ENCODE measurements around the gene STPG1.

The STPG1 gene

DNA sequence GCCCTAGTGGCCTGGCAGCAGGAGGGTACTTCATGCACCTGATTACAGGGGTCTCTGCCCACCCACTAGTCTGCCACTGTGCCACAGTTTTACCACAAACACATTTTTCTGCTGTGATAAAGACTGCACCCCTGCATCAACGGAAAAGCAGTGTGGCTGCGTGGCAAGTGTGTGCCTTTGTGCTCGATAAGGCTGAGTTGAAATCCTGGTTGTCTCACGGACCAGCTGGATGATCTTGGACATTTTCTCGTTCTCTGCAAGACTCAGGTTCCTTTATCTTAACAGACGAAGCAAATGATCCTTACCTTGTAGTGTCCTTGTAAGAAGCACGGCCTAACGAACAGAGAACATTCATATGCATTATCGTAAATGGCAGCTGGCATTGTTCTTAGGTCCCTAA, 84.3 kb downstream of the STPG1 start:
- no peak for DNase-seq (ENCODE audit: low read depth)
- no peak overlapping the region for H3K4me3 ChIP-seq (replicated peaks; ENCODE audit: low read depth, low read length)
- TF ChIP-seq, protein P1, sequence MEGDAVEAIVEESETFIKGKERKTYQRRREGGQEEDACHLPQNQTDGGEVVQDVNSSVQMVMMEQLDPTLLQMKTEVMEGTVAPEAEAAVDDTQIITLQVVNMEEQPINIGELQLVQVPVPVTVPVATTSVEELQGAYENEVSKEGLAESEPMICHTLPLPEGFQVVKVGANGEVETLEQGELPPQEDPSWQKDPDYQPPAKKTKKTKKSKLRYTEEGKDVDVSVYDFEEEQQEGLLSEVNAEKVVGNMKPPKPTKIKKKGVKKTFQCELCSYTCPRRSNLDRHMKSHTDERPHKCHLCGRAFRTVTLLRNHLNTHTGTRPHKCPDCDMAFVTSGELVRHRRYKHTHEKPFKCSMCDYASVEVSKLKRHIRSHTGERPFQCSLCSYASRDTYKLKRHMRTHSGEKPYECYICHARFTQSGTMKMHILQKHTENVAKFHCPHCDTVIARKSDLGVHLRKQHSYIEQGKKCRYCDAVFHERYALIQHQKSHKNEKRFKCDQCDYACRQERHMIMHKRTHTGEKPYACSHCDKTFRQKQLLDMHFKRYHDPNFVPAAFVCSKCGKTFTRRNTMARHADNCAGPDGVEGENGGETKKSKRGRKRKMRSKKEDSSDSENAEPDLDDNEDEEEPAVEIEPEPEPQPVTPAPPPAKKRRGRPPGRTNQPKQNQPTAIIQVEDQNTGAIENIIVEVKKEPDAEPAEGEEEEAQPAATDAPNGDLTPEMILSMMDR (IDR thresholded peaks at IDR 0.05; ENCODE audit: low read length, missing control alignments) = no peak

GRCh38 chr1:24327891-24328290, 85.7 kb downstream of the STPG1 start:
- TF ChIP-seq, protein P1 (IDR thresholded peaks at IDR 0.05; ENCODE audit: low read length, missing control alignments) = no peak
- DNase-seq (ENCODE audit: low read depth) = no peak
- H3K4me3 ChIP-seq (replicated peaks; ENCODE audit: low read depth, low read length) = no peak overlapping the region

DNA sequence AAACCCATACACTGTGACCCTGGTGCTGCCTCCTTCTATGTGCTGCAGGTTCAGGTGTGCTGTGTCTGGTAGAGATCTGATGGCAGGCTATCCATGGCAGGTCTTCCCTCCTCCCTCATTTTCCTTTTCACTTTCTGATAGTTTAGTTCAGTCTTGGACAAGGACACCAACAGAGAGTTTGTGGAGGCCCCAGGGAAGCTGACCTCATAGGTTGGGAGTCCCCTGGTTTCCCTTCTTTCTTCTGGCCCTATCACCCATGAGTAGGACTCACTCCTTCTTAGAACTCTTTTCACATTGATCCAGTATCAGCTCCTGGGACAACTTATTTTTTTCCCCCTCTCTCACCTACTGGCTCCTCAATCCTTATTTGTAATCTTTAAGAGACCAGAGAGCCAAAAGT, 86.1 kb downstream of the STPG1 start:
- H3K4me3 ChIP-seq (replicated peaks; ENCODE audit: low read depth, low read length) = no peak overlapping the region
- DNase-seq (ENCODE audit: low read depth) = no peak
- TF ChIP-seq, protein P1 (IDR thresholded peaks at IDR 0.05; ENCODE audit: low read length, missing control alignments) = no peak

GRCh38 chr1:24325587-24326449, 87.8 kb downstream of the STPG1 start:
- no peak for DNase-seq (ENCODE audit: low read depth)
- TF ChIP-seq, protein P1 (IDR thresholded peaks at IDR 0.05; ENCODE audit: low read length, missing control alignments) = no peak
- H3K4me3 ChIP-seq (replicated peaks; ENCODE audit: low read depth, low read length) = no peak overlapping the region

DNA sequence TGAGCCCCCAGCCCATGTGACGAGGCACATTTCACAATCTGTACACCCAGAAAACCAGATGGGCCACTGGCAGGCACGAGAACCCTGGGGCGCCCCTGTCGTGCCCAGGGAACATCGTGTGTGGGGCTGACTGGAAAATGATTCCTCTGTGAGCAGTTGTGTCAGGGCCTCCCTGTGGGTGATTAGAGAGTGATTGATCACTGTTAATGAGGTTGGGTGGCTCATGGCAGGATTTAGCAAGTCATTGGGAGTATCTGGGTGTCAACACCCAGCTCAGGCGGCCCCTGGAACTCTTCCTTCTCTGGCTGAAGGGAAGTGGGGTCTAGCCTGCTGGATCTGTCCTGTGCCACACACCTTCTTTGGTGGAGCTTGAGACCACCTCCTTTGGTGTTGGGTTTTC, 88.7 kb downstream of the STPG1 start:
- no peak overlapping the region for H3K4me3 ChIP-seq (replicated peaks; ENCODE audit: low read depth, low read length)
- TF ChIP-seq, protein P1 (IDR thresholded peaks at IDR 0.05; ENCODE audit: low read length, missing control alignments) = no peak
- DNase-seq (ENCODE audit: low read depth) = no peak

DNA sequence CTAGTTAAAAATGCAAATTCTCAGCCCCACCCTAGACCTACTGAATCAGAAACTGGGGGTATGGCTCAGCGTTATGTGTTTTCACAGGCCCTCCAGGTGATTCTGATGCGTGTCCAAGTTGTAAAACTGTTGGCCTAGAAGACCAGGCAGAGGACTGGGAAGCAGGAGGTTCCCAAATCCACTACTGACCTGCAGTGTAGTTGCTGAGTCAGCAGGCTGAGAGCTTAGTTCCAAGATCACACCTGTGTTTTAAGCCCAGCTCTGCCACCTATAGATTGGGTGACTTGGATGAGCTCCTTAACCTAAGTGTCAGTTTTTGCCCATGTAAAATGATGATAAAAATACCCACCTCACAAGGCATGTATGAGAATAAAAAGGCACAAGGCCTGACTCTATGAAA, 90.3 kb downstream of the STPG1 start:
- no peak overlapping the region for H3K4me3 ChIP-seq (replicated peaks; ENCODE audit: low read depth, low read length)
- DNase-seq (ENCODE audit: low read depth) = no peak
- TF ChIP-seq, protein P1 (IDR thresholded peaks at IDR 0.05; ENCODE audit: low read length, missing control alignments) = no peak
